ENCODE data around the gene CHCHD3. TPM values are rescaled to one million over a fixed set of nuclear protein-coding genes. Genes with fewer than 3 reads are reported as not detected.
A peak's percentile ranks its signal among the peaks of the same experiment; 100 is the strongest.

The CHCHD3 gene
- total and polyA plus RNA-seq, 4 donors, result 29.1 to 50.3 (median 36.0) TPM

DNA sequence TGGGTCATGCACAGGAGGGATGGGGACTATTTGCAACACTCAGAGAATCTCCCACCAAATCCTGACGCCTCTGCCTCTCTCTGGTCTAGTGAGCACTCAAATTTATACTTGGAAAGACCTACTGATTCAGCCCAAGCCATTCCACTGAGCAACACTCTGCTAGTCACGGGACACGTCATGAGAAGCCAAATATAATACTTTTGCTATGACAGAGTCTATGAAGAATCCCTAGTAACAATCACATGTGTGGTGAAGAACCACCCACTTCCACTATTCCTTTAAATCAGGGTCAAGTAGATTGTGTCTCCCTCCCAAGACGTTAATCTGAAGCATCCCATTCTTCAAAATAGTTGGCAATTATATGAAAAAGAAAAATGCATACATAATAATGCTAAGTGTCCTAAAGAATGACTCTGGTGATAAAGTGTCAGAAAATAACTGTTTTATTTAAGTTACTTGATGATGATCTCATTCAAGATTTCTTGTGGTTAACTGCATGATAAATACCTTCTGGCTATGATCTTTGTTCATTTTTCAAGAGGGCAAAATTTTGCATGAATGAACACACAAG, 28.5 kb downstream of the CHCHD3 start:
- WGBS, 2 donors, result 3 to 7% methylated on average over 4 of the region's 4 CpGs
- Histone ChIP-seq H3K36me3 (ENCODE audit: control insufficient read depth in 1 of 2, insufficient read depth in 2 of 2, low read length in 1 of 2) (no peaks in the 10 kb centered on the region), H3K9me3 (ENCODE audit: control insufficient read depth, low read length) (no peaks in the 10 kb centered on the region), H3K27ac (ENCODE audit: low read depth in 1 of 2, low read length in 2 of 2) (peak overlapping the region; percentile 97), H3K27me3 (ENCODE audit: control insufficient read depth in 1 of 2, insufficient read depth in 2 of 2, low read length in 1 of 2) (no peaks in the 10 kb centered on the region), H3K4me1 (ENCODE audit: control insufficient read depth in 1 of 2, insufficient read depth in 2 of 2, low read length in 2 of 2) (peaks cover 0 to 19% of the 10 kb centered on the region in 2 donors), H3K4me3 (ENCODE audit: low read length in 2 of 2) (peak overlapping the region in 1 of 2 donors; percentile 48)
- intact Hi-C loops (cut with DNase I), result no loop called here
- ATAC-seq (ENCODE audit: low FRiP score) (peak; percentile 82), DNase-seq (peak in 1 of 2 donors; percentile 51)

DNA sequence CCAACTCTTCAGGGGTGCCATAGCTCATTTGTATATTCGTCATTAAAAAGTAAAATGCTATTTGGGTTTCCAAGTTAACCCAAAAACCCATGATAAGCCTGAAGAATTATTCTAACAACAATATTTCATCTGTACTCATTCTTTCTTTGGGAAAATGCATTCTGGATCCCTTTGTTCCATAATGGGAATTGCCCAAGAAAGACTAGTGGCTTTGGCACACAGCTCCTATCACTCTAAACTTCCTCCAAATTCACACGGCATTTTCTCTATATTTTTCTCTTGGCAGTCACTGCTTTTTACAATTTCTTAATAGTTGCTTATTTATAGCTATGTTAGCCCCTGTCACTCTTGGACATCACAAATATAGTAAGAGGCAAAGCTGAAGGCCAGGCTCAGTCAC, 29.1 kb downstream of the CHCHD3 start:
- WGBS, 2 donors, result 3 to 9% methylated on average over 2 of the region's 2 CpGs
- Histone ChIP-seq H3K9me3 (ENCODE audit: control insufficient read depth, low read length) (no peaks in the 10 kb centered on the region), H3K27me3 (ENCODE audit: control insufficient read depth in 1 of 2, insufficient read depth in 2 of 2, low read length in 1 of 2) (no peaks in the 10 kb centered on the region), H3K4me1 (ENCODE audit: control insufficient read depth in 1 of 2, insufficient read depth in 2 of 2, low read length in 2 of 2) (peaks cover 0 to 19% of the 10 kb centered on the region in 2 donors), H3K36me3 (ENCODE audit: control insufficient read depth in 1 of 2, insufficient read depth in 2 of 2, low read length in 1 of 2) (no peaks in the 10 kb centered on the region), H3K4me3 (ENCODE audit: low read length in 2 of 2) (peak overlapping the region in 1 of 2 donors; percentile 48), H3K27ac (ENCODE audit: low read depth in 1 of 2, low read length in 2 of 2) (peak overlapping the region; percentile 97)
- intact Hi-C loops (cut with DNase I), result no loop called here
- no peak for ATAC-seq (ENCODE audit: low FRiP score)
- no peak for DNase-seq

DNA sequence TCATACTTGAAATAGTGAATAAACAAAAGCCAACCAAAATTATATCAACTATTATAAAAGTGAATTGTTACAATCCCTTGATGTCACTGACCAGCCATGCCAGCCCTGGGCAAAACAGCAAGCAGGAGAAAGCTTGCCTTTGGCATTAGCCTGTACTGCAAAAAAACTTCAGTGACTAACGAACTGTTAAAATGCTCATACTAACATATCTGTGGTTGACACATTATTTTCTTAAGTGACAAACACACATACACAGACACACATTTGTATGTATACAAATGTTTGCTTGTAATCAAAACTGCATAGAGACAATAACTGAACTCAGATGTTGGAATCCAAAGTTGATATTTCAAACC, 29.5 kb downstream of the CHCHD3 start:
- ATAC-seq (ENCODE audit: low FRiP score) (no peak), DNase-seq (no peak)
- no peaks in the 10 kb centered on the region for H3K36me3 ChIP-seq (ENCODE audit: control insufficient read depth in 1 of 2, insufficient read depth in 2 of 2, low read length in 1 of 2)
- WGBS, 2 donors, result 3 to 13% methylated on average over 1 of the region's 1 CpG
- peak overlapping the region in 1 of 2 donors; percentile 48 for H3K4me3 ChIP-seq (ENCODE audit: low read length in 2 of 2)
- H3K27ac ChIP-seq (ENCODE audit: low read depth in 1 of 2, low read length in 2 of 2), result peak overlapping the region; percentile 82 to 97
- no peaks in the 10 kb centered on the region for H3K27me3 ChIP-seq (ENCODE audit: control insufficient read depth in 1 of 2, insufficient read depth in 2 of 2, low read length in 1 of 2)
- intact Hi-C loops (cut with DNase I), result no loop called here
- H3K4me1 ChIP-seq (ENCODE audit: control insufficient read depth in 1 of 2, insufficient read depth in 2 of 2, low read length in 2 of 2), result peaks cover 0 to 19% of the 10 kb centered on the region in 2 donors
- no peaks in the 10 kb centered on the region for H3K9me3 ChIP-seq (ENCODE audit: control insufficient read depth, low read length)

DNA sequence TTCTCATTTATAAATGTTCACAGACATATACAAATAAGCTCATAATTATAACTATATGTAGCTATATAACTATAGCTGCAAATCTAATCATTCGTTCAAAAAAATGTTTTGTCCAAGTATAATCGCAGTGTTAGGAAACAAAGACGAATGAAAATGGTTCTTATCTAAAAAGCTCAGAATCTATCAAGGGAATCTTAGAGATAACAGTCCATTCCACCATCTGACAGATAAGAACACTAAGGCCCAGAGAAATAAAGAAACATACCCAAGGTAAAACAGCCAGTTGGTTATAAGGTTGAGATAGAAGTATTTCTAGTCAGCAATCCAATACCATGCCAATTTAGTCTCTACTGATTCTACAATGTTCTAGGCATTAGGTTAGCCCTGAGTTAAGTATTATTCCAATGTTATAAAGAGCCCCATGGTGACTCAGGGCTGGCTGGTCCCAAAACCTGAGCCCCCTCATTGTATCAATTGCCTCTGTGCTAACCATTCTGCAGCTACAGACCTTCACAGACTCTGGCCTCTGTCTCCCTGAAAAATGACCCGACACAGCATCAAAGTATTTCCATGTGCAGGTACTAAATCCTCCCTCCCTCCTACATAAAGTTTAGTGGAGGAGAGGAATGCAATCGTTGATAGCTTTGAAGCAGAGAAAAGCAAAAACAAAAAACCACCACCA, 30.0 kb downstream of the CHCHD3 start:
- Histone ChIP-seq H3K36me3 (ENCODE audit: control insufficient read depth in 1 of 2, insufficient read depth in 2 of 2, low read length in 1 of 2) (no peaks in the 10 kb centered on the region), H3K9me3 (ENCODE audit: control insufficient read depth, low read length) (no peaks in the 10 kb centered on the region), H3K27ac (ENCODE audit: low read depth in 1 of 2, low read length in 2 of 2) (peak overlapping the region; percentile 47 to 57), H3K4me3 (ENCODE audit: low read length in 2 of 2) (no peak overlapping the region), H3K27me3 (ENCODE audit: control insufficient read depth in 1 of 2, insufficient read depth in 2 of 2, low read length in 1 of 2) (no peaks in the 10 kb centered on the region), H3K4me1 (ENCODE audit: control insufficient read depth in 1 of 2, insufficient read depth in 2 of 2, low read length in 2 of 2) (peaks cover 0 to 19% of the 10 kb centered on the region in 2 donors)
- ATAC-seq (ENCODE audit: low FRiP score) (no peak), DNase-seq (no peak)
- intact Hi-C loops (cut with DNase I), result loop anchor here (1.0 to 2.0 kb wide), 2 partner anchors 29 to 30 kb away; partner anchors contain the start of gene CHCHD3 (in 1 of the 2)
- 45 to 52% methylated on average over 5 of the region's 5 CpGs for WGBS, 2 donors

DNA sequence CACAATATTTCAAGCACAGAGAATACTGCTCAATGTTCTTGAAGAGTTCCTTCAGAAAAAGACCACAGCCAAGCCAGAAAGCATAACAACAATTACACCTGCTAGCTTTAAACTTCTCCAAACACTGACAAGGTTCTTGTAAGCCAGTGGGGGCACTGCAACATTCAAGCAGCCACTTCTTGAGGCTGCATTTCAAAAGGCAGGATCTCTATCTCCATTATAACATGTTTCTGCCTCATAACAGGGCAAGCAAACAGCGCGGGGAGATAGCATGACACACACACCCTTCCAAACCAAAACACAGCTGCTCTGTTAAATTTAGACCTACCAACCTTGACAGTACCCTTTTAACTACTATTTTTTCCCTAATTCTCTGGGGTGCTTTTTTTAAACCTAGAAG, 30.8 kb downstream of the CHCHD3 start:
- no peak for DNase-seq
- 0 to 2% methylated on average over 2 of the region's 2 CpGs for WGBS, 2 donors
- no peaks in the 10 kb centered on the region for H3K36me3 ChIP-seq (ENCODE audit: control insufficient read depth in 1 of 2, insufficient read depth in 2 of 2, low read length in 1 of 2)
- H3K4me1 ChIP-seq (ENCODE audit: control insufficient read depth in 1 of 2, insufficient read depth in 2 of 2, low read length in 2 of 2), result peaks cover 0 to 19% of the 10 kb centered on the region in 2 donors
- H3K27ac ChIP-seq (ENCODE audit: low read depth in 1 of 2, low read length in 2 of 2), result no peak overlapping the region
- no peaks in the 10 kb centered on the region for H3K27me3 ChIP-seq (ENCODE audit: control insufficient read depth in 1 of 2, insufficient read depth in 2 of 2, low read length in 1 of 2)
- peak; percentile 27 for ATAC-seq (ENCODE audit: low FRiP score)
- H3K4me3 ChIP-seq (ENCODE audit: low read length in 2 of 2), result no peak overlapping the region
- H3K9me3 ChIP-seq (ENCODE audit: control insufficient read depth, low read length), result no peaks in the 10 kb centered on the region
- intact Hi-C loops (cut with DNase I), result loop anchor here (1.0 to 2.0 kb wide), 2 partner anchors 30 to 31 kb away; partner anchors contain the start of gene CHCHD3 (in 1 of the 2)

DNA sequence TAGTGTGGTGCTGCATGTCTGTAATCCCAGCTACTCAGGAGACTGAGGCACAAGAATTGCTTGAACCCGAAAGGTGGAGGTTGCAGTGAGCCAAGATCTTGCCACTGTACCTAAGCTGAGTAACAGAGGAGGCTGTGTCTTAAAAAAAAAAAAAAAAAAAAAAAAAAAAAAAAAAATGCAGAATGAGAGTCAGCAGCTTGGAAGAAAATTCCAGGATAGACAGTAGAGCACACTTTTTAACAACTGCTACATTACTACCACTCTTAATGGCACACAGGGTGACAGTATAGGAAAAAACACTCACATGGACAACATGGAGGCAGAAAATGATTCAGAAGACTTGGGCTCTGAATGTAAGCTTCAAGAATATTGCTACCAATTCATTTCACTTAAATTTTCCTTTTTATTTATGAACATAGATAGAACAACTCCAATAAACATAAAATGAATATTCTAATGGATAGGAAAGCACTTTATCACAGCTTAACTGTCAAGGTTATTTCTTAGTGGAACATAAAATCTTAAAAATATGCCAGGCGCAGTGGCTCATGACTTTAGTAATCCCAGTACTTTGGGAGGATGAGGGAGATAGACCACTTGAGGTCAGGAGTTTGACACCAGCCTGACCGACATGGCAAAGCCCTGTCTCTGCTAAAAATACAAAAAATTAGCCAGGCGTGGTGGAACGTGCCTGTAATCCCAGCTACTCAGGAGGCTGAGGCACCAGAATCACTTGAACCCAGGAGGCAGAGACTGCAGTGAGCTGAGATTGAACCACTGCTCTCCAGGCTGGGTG, 31.5 kb downstream of the CHCHD3 start:
- WGBS, 2 donors, result 59 to 71% methylated on average over 5 of the region's 5 CpGs
- ATAC-seq (ENCODE audit: low FRiP score), result no peak
- peaks cover 0 to 19% of the 10 kb centered on the region in 2 donors for H3K4me1 ChIP-seq (ENCODE audit: control insufficient read depth in 1 of 2, insufficient read depth in 2 of 2, low read length in 2 of 2)
- no peak for DNase-seq
- no peaks in the 10 kb centered on the region for H3K36me3 ChIP-seq (ENCODE audit: control insufficient read depth in 1 of 2, insufficient read depth in 2 of 2, low read length in 1 of 2)
- no peak overlapping the region for H3K4me3 ChIP-seq (ENCODE audit: low read length in 2 of 2)
- H3K27ac ChIP-seq (ENCODE audit: low read depth in 1 of 2, low read length in 2 of 2), result no peak overlapping the region
- no peaks in the 10 kb centered on the region for H3K9me3 ChIP-seq (ENCODE audit: control insufficient read depth, low read length)
- no peaks in the 10 kb centered on the region for H3K27me3 ChIP-seq (ENCODE audit: control insufficient read depth in 1 of 2, insufficient read depth in 2 of 2, low read length in 1 of 2)
- intact Hi-C loops (cut with DNase I), result loop anchor here in 1 of 2 donors (2.0 kb wide), 1 partner anchor 30 kb away; no protein-coding TSS in a partner anchor

DNA sequence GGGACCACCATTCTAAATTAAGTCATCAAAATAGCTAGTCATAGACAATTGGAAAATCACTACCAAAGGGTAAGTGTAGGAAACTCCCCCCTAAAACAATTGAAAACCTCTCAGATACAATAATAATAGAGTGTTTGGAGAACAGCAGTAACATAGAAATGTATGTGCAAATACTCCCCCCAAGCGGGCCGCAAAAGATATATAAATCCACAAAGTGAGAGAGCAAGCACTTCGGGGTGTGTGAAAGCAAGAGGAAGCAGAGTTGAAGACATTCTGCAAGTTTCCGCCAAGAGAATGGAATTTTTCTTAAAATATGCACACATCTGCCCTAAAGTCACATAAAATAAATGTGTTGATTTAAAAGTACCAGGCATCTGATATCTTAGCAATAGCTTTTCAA, 33.3 kb downstream of the CHCHD3 start:
- WGBS, 2 donors, result 75 to 83% methylated on average over 4 of the region's 4 CpGs
- Histone ChIP-seq H3K27ac (ENCODE audit: low read depth in 1 of 2, low read length in 2 of 2) (no peak overlapping the region), H3K27me3 (ENCODE audit: control insufficient read depth in 1 of 2, insufficient read depth in 2 of 2, low read length in 1 of 2) (no peaks in the 10 kb centered on the region), H3K9me3 (ENCODE audit: control insufficient read depth, low read length) (no peaks in the 10 kb centered on the region), H3K4me1 (ENCODE audit: control insufficient read depth in 1 of 2, insufficient read depth in 2 of 2, low read length in 2 of 2) (peaks cover 0 to 15% of the 10 kb centered on the region in 2 donors), H3K36me3 (ENCODE audit: control insufficient read depth in 1 of 2, insufficient read depth in 2 of 2, low read length in 1 of 2) (no peaks in the 10 kb centered on the region), H3K4me3 (ENCODE audit: low read length in 2 of 2) (no peak overlapping the region)
- intact Hi-C loops (cut with DNase I), result no loop called here
- ATAC-seq (ENCODE audit: low FRiP score) (no peak), DNase-seq (no peak)

DNA sequence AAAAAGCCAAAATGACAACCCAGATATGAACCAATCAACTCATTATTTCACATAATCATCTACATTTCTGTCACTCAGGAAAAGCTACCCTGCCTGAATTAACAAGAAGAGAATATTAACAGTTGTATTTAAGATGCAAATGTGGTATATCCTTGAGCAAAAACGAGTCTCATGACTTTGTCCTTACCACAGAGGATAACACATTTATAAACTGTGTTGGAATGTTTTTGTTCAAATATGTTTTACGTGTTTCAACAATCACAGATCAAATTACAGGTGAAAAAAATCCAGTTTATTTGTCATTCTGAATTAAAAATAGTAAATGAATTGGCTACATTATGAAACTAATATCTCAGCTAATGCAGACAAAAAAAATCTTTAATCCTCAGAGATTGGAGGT, 34.6 kb downstream of the CHCHD3 start:
- peaks cover 0 to 9% of the 10 kb centered on the region in 2 donors for H3K4me1 ChIP-seq (ENCODE audit: control insufficient read depth in 1 of 2, insufficient read depth in 2 of 2, low read length in 2 of 2)
- WGBS, 2 donors, result 62 to 66% methylated on average over 2 of the region's 2 CpGs
- no peak overlapping the region for H3K27ac ChIP-seq (ENCODE audit: low read depth in 1 of 2, low read length in 2 of 2)
- no peaks in the 10 kb centered on the region for H3K27me3 ChIP-seq (ENCODE audit: control insufficient read depth in 1 of 2, insufficient read depth in 2 of 2, low read length in 1 of 2)
- no peak overlapping the region for H3K4me3 ChIP-seq (ENCODE audit: low read length in 2 of 2)
- no peaks in the 10 kb centered on the region for H3K9me3 ChIP-seq (ENCODE audit: control insufficient read depth, low read length)
- H3K36me3 ChIP-seq (ENCODE audit: control insufficient read depth in 1 of 2, insufficient read depth in 2 of 2, low read length in 1 of 2), result no peaks in the 10 kb centered on the region
- ATAC-seq (ENCODE audit: low FRiP score) (no peak), DNase-seq (no peak)
- intact Hi-C loops (cut with DNase I), result no loop called here

All from aorta (tissue), 5 donors.